ENCODE data around the gene ATAD3B.
"Not testable (repeated sequence)": the region's sequence is repeated elsewhere in the genome, so short reads cannot be mapped to it uniquely, and the experiment has no call there.

- not testable (repeated sequence) for TF ChIP-seq ZNF384 (IDR thresholded peaks at IDR 0.05); FOXM1 (IDR thresholded peaks at IDR 0.05; ENCODE audit: borderline replicate concordance); SP1 (IDR thresholded peaks at IDR 0.05); FOXA1 (IDR thresholded peaks at IDR 0.05); NFRKB (IDR thresholded peaks at IDR 0.05); CTBP1 (IDR thresholded peaks at IDR 0.05; ENCODE audit: borderline replicate concordance); ARNT (IDR thresholded peaks at IDR 0.05); BHLHE40 (IDR thresholded peaks at IDR 0.05; ENCODE audit: borderline replicate concordance); SUZ12 (IDR thresholded peaks at IDR 0.05); HDGF (IDR thresholded peaks at IDR 0.05; ENCODE audit: borderline replicate concordance); PKNOX1 (IDR thresholded peaks at IDR 0.05)
Measured at GRCh38 chr1:1495461-1495975, 24.0 kb downstream of the ATAD3B start.
